Hepatocyte (in vitro differentiated cells): ENCODE results near the gene CDK4.

Experiments used
- CTCF ChIP-seq: fragments of 200-600 bp; sonication (generic); IDR thresholded peaks from 2 replicates; pipeline ENCODE4 v1.5.1; 2016; ENCODE audit warnings: antibody characterized with exemption, mild to moderate bottlenecking; ENCODE audit not compliant: poor library complexity
- EZH2 ChIP-seq: fragments of 200-600 bp; sonication (generic); IDR thresholded peaks from 2 replicates; pipeline ENCODE4 v1.6.1; 2016; ENCODE audit warnings: antibody characterized with exemption, mild to moderate bottlenecking, borderline replicate concordance
- EZH2phosphoT487 ChIP-seq: fragments of 200-600 bp; sonication (generic); IDR thresholded peaks from one replicate; pipeline ENCODE4 v1.6.1; 2018; ENCODE audit warnings: antibody characterized with exemption, mild to moderate bottlenecking, low read depth, moderate library complexity; ENCODE audit not compliant: unreplicated experiment, severe bottlenecking

GRCh38 chr12:57751788-57752667, at the start of gene CDK4:
- no peak for TF ChIP-seq CTCF
- TF ChIP-seq EZH2: no peak
- TF ChIP-seq EZH2phosphoT487: no peak
